Activated CD4-positive, alpha-beta T cell treated with anti-CD3 and anti-CD28 coated beads, Interleukin-2, amount 10 ng/mL, durations not matched to agents 7 days and 5 days (primary cell): Measurements from ENCODE around the gene MS4A6E. TPM values are rescaled to one million over a fixed set of nuclear protein-coding genes. Genes with fewer than 3 reads are reported as not detected.

Source experiments
- CTCF ChIA-PET: fragments of 350-600 bp; sonication (Branson Sonifier 250); formaldehyde crosslinking; loops from one replicate; lab custom pipeline; 2021; ENCODE audit warnings: antibody characterized with exemption; lab: Charles Lee
- POLR2A ChIA-PET: fragments of 350-600 bp; sonication (Branson Sonifier 250); formaldehyde crosslinking; loops from one replicate; lab custom pipeline; 2021; ENCODE audit warnings: antibody characterized with exemption; lab: Charles Lee
- DNase-seq: peaks from one replicate; pipeline ENCODE4 v3.0.0-alpha.2; 2020
- H3K27ac Mint-ChIP-seq: one replicate; pipeline ENCODE4 v1.8.0; 2021; ENCODE audit warnings: mild to moderate bottlenecking, moderate library complexity, mixed read lengths
- H3K27me3 Mint-ChIP-seq: one replicate; pipeline ENCODE4 v1.8.0; 2021; ENCODE audit warnings: mixed read lengths
- H3K36me3 Mint-ChIP-seq: one replicate; pipeline ENCODE4 v1.8.0; 2021; ENCODE audit warnings: low read depth, mixed read lengths
- H3K4me1 Mint-ChIP-seq: one replicate; pipeline ENCODE4 v1.8.0; 2021; ENCODE audit warnings: mixed read lengths
- H3K4me3 Mint-ChIP-seq: one replicate; pipeline ENCODE4 v1.8.0; 2021; ENCODE audit warnings: mild to moderate bottlenecking, moderate library complexity, mixed read lengths
- H3K9me3 Mint-ChIP-seq: one replicate; pipeline ENCODE4 v1.8.0; 2021; ENCODE audit warnings: mixed read lengths
- total RNA-seq, 2 experiments: library from RNA; stranded (reverse); gene quantifications; one replicate each; pipeline ENCODE4 v1.2.3, GENCODE V29; 2021

MS4A6E gene
- total RNA-seq, 2 experiments from 2014 or later, result not detected

DNA sequence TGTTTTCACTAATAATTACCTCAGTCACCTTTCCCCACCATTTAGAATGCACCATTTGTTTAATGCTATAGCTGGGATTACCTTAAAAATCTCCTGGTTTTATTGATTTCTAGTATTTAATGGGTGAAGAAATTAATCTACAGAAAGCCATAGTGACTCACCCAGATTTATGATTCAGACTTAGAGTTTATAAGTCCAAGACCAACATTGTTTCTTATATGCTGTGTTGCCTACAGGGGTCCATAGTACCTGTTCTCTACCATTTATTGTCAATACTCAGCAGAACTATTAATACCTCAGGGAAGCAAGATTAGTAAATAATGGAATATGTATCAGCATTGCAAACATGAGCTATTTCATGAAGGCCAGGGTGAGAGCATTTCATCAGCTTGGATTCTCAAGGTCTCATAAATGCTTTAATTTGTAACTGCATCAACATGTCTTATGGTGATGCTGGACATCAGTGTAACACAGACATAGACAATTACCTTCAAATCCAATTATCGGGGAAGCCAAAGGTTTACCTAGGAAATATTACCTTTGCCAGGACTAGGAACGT lies 43.3 kb downstream of the MS4A6E start:
- H3K9me3 Mint-ChIP-seq, result no peaks in the 10 kb centered on the region
- no peak for DNase-seq
- ChIA-PET CTCF (no interaction called here), POLR2A (no interaction called here)
- H3K27me3 Mint-ChIP-seq, result peaks cover 10% of the 10 kb centered on the region
- no peak overlapping the region for H3K4me3 Mint-ChIP-seq
- no peaks in the 10 kb centered on the region for H3K36me3 Mint-ChIP-seq
- H3K4me1 Mint-ChIP-seq, result no peaks in the 10 kb centered on the region
- H3K27ac Mint-ChIP-seq, result no peak overlapping the region

DNA sequence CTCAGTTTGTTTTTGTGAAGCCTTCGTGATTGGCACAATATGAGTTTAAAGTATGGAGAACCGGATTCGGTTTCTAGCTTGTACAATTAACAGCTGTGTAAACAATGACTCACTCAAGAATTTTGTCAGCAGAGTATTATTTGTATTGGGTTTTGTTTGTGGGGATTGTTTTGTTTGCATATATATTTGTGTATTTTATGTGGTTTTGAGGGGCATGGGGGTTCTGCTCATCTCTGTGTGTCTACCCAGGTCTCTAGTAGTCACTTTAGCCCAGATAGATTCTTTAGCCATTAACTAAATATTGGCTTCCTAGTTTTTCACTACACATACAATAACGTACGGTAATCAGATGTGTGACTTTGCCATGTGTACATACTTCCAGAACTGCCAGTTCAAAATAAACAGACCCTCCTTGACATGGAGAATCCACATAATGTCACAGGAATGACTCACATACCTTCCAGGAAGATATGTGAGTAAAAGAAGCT lies 43.8 kb downstream of the MS4A6E start:
- H3K36me3 Mint-ChIP-seq, result no peaks in the 10 kb centered on the region
- H3K27me3 Mint-ChIP-seq, result peaks cover 11% of the 10 kb centered on the region
- CTCF ChIA-PET, result no interaction called here
- no peak overlapping the region for H3K4me3 Mint-ChIP-seq
- no peaks in the 10 kb centered on the region for H3K9me3 Mint-ChIP-seq
- H3K27ac Mint-ChIP-seq, result no peak overlapping the region
- H3K4me1 Mint-ChIP-seq, result no peaks in the 10 kb centered on the region
- no peak for DNase-seq
- POLR2A ChIA-PET, result no interaction called here

DNA sequence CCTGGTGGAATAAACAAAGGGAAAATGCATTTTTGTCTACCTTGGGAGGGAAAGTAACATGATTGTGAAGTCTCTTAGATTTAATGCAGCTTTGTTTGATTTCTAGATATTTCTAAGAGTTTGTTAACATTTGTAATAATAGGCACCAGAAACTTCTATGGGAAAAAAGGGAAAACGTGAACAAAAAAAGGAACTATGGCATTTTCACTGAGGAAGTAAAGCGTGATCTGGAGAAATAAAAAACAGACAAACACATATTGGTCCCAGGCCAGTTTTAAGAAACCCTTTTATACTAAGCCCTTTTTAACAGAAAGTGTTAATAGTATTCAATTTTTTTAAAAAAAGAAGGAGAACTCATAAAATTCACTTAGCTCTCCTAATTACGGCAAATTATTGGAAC lies 44.3 kb downstream of the MS4A6E start:
- Mint-ChIP-seq H3K36me3 (no peaks in the 10 kb centered on the region), H3K9me3 (no peaks in the 10 kb centered on the region), H3K27ac (no peak overlapping the region), H3K4me1 (no peaks in the 10 kb centered on the region), H3K4me3 (no peak overlapping the region), H3K27me3 (peaks cover 11% of the 10 kb centered on the region)
- POLR2A ChIA-PET, result no interaction called here
- CTCF ChIA-PET, result no interaction called here
- no peak for DNase-seq

DNA sequence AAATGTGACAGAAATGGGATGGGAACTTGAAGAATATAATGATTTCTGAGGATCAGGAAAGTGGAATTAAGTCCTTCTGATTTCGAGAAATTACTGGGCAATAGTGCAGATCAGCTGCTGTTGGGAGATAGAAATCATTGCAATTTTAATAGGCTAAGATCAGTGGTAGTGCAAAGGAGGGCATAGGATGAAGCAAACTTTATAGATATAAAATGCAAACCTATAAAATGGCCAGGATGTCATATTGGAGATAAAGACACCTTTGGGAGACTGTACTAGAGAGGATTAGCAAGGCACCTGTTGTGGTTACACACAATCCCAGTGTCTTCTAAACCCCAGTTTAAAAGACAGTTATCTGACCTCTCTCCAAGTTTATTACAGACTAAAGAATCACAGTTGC lies 44.8 kb downstream of the MS4A6E start:
- ChIA-PET POLR2A (no interaction called here), CTCF (no interaction called here)
- Mint-ChIP-seq H3K27me3 (peaks cover 11% of the 10 kb centered on the region), H3K27ac (no peak overlapping the region), H3K4me3 (no peak overlapping the region), H3K36me3 (no peaks in the 10 kb centered on the region), H3K9me3 (no peaks in the 10 kb centered on the region), H3K4me1 (no peaks in the 10 kb centered on the region)
- no peak for DNase-seq

DNA sequence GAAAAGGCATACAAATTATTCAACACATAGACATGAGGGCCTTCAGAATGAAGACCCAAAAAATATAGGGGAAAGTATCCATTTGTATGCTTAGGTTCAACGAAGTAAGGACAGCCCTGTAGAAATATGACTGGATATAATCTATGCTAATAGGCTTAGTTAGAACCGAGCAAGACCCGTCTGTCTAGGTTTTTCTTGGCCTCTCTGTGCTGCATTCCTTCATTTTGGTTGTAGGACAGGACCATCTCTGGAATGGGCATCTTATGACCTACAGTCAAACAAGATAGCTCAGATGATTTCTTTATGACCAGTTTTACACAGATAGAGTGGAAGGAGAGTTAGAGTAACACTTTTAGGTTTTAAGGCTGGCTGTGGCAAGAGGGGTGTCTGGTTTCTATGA lies 45.7 kb downstream of the MS4A6E start:
- ChIA-PET CTCF (interaction anchor here (0.6 kb wide), 1 partner anchor 29 kb away, joined by 3 read pairs; no protein-coding TSS in a partner anchor), POLR2A (no interaction called here)
- Mint-ChIP-seq H3K4me1 (no peaks in the 10 kb centered on the region), H3K36me3 (no peaks in the 10 kb centered on the region), H3K4me3 (no peak overlapping the region), H3K27ac (no peak overlapping the region), H3K9me3 (no peaks in the 10 kb centered on the region), H3K27me3 (peaks cover 11% of the 10 kb centered on the region)
- DNase-seq, result no peak

DNA sequence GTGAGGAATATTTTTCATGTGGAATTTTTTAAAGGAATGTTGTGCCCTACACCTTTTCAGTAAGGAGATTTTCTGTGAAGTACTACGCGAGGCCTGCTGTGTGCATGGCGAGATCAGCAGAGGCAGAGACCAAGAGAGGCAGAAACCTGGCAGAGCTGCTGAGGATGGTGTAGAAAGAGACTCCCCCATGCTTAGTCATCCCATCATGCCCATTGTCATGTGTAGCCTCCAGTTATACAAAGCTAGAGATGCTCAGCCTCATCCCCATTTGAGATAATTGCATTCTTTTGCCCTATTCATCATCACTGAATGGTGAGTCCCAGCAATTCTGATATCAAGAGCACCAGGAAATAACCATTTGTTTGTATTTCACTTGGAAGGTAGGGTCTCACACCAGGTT lies 48.3 kb downstream of the MS4A6E start:
- Mint-ChIP-seq H3K4me3 (no peak overlapping the region), H3K27ac (no peak overlapping the region), H3K4me1 (peaks cover 9% of the 10 kb centered on the region), H3K9me3 (no peaks in the 10 kb centered on the region), H3K27me3 (peaks cover 20% of the 10 kb centered on the region), H3K36me3 (no peaks in the 10 kb centered on the region)
- CTCF ChIA-PET, result no interaction called here
- POLR2A ChIA-PET, result no interaction called here
- no peak for DNase-seq

DNA sequence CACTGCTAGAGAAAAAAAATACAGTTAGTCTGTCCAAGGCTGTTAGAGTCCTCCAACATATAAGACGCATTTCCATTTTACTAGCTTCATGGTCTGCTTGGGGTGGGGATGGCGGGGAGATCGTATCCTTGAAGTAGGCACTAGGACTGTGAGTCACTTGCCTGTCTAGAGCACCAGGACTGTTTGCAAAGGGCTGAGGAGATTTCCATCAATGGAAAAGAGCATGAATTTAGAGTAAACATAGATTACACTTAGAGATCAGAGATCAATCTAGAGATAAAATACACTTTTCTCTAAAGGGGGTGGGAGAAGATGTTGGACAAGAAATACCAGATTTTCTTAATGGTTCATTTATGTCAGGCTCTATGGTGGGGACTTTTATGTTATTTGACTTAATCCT lies 49.5 kb downstream of the MS4A6E start:
- no peak overlapping the region for H3K4me3 Mint-ChIP-seq
- no peak overlapping the region for H3K27ac Mint-ChIP-seq
- H3K36me3 Mint-ChIP-seq, result no peaks in the 10 kb centered on the region
- ChIA-PET POLR2A (no interaction called here), CTCF (no interaction called here)
- no peak for DNase-seq
- peaks cover 16% of the 10 kb centered on the region for H3K27me3 Mint-ChIP-seq
- H3K4me1 Mint-ChIP-seq, result peaks cover 9% of the 10 kb centered on the region
- H3K9me3 Mint-ChIP-seq, result no peaks in the 10 kb centered on the region

DNA sequence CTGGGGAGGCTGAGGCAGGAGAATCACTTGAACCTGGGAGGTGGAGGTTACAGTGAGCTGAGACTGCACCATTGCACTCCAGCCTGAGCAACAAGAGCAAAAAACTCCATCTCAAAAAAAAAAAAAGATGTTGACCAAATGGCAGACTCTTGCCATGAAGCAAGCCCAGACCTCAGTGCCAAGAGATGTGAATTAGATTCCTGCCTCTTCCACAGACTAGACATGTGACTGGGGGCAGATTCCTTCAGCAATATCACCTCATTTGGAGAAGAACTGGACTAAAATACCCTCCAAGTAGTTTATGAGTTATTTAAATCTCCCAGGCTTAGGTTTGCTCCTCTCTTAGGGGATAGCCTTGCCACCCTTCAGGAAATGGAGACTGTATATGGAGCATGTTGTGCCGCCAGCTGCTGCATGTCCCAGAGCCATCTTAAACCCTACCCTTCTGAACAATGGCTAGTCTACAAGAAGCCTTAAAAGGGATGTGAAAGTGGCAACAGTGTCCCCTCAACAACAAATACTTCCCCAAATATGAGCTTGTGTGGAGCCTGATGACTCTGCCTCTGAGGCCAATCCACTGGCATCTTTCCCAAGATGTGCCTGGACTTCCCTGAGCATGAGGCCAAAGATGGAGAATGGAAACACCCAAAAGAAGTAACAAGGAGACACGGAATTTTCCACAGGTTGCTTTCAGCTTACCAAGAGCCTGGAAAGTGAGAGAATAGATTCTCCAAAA lies 50.5 kb downstream of the MS4A6E start:
- Mint-ChIP-seq H3K4me3 (no peak overlapping the region), H3K27me3 (peaks cover 14% of the 10 kb centered on the region), H3K4me1 (peaks cover 9% of the 10 kb centered on the region), H3K36me3 (no peaks in the 10 kb centered on the region), H3K9me3 (no peaks in the 10 kb centered on the region), H3K27ac (no peak overlapping the region)
- no peak for DNase-seq
- ChIA-PET POLR2A (no interaction called here), CTCF (no interaction called here)

DNA sequence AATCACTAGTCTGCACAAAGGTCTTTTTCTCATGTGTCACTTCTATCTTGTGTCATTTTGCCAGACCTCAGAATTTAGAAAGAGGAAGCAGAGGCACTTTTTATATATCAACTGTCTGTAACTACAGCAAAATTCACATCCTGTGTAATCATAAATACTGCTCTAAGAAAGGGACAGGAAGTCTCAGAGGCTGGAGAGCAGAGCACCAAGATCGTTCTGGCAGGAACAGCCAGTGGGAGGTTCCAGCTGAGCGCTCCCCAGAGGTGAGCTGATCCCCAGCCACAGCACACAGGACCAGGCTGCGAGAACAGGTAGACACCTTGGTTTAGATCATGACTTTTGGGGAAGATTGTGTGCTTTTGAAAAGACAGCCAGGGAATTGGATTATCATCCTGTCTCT lies 51.3 kb downstream of the MS4A6E start, which contains the start of gene MS4A7:
Gene MS4A7 (plus strand): TSS at position 179 of the 400 bp plus-strand sequence. CDS start 4,610 bp downstream, outside the sequence.
- Mint-ChIP-seq H3K27ac (no peak within 1 kb of the TSS), H3K9me3 (no peaks in the 10 kb centered on the region), H3K27me3 (peaks cover 14% of the 10 kb centered on the region)

DNA sequence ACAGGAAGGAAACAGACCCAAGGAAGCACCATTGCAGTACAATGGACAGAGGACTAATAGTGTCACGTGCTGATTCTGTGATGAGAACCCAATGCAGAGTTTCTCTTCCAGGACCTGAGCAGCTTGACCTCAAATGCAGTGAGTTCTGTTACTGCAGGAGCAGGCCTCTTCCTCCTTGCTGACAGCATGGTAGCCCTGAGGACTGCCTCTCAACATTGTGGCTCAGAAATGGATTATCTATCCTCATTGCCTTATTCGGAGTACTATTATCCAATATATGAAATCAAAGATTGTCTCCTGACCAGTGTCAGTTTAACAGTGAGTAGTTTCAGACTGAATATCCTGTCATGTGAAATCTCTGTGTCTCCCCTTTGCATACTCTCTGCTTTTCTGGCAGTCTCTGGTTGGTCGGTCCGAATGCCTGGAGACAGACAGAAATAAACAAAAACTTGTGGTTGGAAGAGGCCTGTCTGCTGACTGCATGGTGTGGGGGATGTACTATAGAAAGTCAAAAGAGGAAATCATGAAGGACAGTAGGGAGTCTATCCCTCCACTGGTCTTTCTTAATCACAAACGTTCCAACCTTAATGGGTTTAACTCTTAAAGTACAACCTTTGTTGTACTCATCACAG lies 62.3 kb downstream of the MS4A6E start:
- Mint-ChIP-seq H3K4me1 (no peaks in the 10 kb centered on the region), H3K9me3 (no peaks in the 10 kb centered on the region), H3K27me3 (no peaks in the 10 kb centered on the region), H3K36me3 (no peaks in the 10 kb centered on the region), H3K4me3 (no peak overlapping the region), H3K27ac (no peak overlapping the region)
- CTCF ChIA-PET, result no interaction called here
- POLR2A ChIA-PET, result no interaction called here
- DNase-seq, result no peak

More for the DNA sequence above, 51.3 kb downstream of the MS4A6E start, which contains the start of gene MS4A7:
- no peak for DNase-seq
- ChIA-PET CTCF (no interaction called here), POLR2A (no interaction called here)
- H3K4me1 Mint-ChIP-seq, result peaks cover 9% of the 10 kb centered on the region
- no peak within 1 kb of the TSS for H3K4me3 Mint-ChIP-seq
- no peaks in the 10 kb centered on the region for H3K36me3 Mint-ChIP-seq

DNA sequence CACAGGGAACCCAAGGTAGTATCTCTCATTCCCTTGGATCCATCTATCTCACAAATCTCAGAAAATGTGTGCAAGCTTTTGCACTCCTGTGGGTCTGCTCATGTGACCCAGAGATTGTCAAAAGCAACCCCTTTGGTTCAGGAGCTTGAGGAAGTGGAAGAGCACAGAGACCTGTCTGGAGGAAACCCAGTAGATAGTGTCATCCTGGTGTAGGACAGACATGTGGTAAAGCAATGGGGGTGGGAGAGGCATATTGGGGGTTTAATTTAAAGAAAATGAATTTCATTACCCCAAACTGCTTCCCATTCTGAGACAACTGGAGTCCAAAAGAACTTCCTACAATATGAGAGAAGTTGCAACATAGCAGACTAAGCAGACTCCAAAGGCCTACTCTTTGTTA lies 63.4 kb downstream of the MS4A6E start:
- ChIA-PET CTCF (no interaction called here), POLR2A (no interaction called here)
- H3K9me3 Mint-ChIP-seq, result no peaks in the 10 kb centered on the region
- DNase-seq, result no peak
- H3K27ac Mint-ChIP-seq, result no peak overlapping the region
- H3K27me3 Mint-ChIP-seq, result no peaks in the 10 kb centered on the region
- no peaks in the 10 kb centered on the region for H3K4me1 Mint-ChIP-seq
- H3K4me3 Mint-ChIP-seq, result no peak overlapping the region
- H3K36me3 Mint-ChIP-seq, result no peaks in the 10 kb centered on the region
